DMS 273 (cell line): Measurements from ENCODE around the gene HIVEP3.

Experiments used
- DNase-seq: peaks from one replicate; lab custom pipeline; 2025; ENCODE audit not compliant: unreplicated experiment; lab: John Stamatoyannopoulos, UW

Gene HIVEP3

GRCh38 chr1:41792485-41792770 lies 126.3 kb downstream of the HIVEP3 start:
- no peak for DNase-seq

GRCh38 chr1:41791667-41792484 lies 126.8 kb downstream of the HIVEP3 start:
- DNase-seq = no peak

GRCh38 chr1:41790351-41790750 lies 128.4 kb downstream of the HIVEP3 start:
- DNase-seq = no peak

DNA sequence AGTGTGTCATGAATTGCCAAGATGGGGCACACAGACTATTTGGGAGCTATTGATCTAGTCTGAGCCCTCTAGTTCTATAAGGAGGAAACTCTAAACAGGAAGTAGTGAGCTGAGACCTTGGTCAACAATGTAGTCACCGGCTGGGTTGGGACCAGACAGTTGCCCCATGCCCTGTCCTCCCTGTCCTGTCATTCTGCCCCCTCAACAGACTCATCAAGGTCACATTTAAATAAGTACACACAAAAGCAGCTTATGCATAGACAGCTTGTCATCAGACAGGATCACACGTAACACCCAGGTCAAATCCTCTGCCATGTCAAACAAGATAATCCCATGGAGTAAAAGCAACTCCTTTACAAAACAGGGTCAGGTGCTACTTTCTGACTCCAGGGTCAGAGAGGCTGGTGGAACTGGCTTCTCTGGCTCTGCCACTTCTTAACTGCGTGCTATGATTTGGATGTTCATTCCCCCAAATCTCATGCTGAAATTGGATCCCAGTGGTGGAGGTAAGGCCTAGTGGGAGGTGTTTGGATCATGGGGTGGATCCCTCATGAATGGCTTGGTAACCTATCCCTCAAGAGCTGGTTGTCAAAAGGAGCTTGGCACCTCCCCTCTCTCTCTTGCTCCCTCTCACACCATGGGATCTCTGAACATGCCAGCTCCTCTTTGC lies 128.9 kb downstream of the HIVEP3 start:
- DNase-seq = no peak

GRCh38 chr1:41788427-41788826 lies 130.3 kb downstream of the HIVEP3 start:
- DNase-seq = no peak

DNA sequence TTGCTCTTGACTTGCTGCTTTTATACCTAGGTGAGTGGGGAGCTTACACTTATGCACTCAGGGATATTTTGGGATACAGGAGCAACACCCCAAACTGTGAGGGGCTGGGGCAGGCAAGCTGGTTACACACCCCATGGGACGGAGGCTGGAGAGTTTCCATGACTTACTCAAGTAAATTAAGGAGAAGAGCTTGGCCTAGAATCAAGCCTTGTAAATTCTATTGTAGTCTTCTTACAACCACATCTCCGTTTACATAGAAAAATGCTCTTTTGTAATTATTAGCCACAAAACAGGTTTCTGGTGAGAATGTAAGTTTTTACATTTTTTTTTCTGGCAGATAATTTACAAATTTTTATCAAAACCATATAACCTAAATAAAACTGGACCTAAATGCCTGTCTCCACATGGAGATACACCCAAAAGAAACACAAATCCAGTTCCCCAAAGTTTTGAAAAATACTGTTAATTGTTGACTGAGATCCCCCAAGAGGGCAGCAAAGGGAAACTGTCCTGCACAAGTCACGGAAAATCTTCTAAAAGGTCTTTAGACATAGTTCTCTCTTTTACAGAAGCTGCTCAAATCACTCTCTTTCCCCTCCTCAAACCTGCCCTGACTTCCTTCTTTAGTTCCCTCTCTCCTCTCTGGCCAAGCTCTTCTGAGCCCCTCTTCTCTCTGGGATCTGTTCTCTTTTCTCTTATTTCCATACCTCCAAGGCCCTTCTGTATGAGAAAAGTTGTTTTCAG lies 134.0 kb downstream of the HIVEP3 start:
- DNase-seq = no peak

- DNase-seq = peak; percentile 23
These were observed 135.5 kb downstream of the HIVEP3 start for GRCh38 chr1:41783189-41783639.

DNA sequence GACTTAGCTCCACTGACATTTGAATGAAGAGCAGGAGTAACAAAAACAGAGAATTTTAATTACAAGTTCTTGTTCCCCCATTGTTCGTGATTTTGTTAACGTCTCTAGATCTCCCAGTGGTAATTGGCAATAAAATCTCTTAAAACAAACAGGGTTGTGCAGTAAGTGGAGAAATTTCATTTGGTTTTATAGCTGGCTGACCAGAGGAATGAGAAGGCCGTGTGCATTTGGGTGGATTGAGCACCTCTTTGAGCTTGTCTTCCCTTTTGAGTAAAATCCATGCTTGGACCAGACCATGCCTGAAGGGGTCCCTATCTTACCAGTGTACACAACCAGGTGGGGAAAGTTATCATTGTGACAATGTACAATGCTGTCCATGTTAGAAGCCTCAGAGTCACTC lies 137.8 kb downstream of the HIVEP3 start:
- DNase-seq = no peak

- DNase-seq = no peak
These were observed 138.4 kb downstream of the HIVEP3 start for GRCh38 chr1:41780322-41780721.

DNA sequence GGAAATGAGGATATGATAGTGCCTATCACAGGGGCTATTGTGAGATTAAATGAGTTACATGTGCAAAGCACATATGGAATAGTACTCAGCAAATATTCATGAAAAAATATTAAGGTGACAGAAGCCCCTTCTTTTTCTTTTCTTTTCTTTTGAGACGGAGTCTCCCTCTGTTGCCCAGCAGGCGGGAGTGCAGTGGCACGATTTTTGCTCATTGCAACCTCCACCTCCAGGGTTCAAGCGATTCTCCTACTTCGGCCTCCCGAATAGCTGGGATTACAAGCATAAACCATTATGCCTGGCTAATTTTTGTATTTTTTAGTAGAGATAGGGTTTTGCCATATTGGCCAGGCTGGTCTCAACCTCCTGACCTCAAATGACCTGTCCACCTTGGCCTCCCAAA lies 139.4 kb downstream of the HIVEP3 start:
- no peak for DNase-seq

- DNase-seq = no peak
These were observed 141.0 kb downstream of the HIVEP3 start for GRCh38 chr1:41777695-41778094.

GRCh38 chr1:41776891-41777441 lies 141.8 kb downstream of the HIVEP3 start:
- no peak for DNase-seq

DNA sequence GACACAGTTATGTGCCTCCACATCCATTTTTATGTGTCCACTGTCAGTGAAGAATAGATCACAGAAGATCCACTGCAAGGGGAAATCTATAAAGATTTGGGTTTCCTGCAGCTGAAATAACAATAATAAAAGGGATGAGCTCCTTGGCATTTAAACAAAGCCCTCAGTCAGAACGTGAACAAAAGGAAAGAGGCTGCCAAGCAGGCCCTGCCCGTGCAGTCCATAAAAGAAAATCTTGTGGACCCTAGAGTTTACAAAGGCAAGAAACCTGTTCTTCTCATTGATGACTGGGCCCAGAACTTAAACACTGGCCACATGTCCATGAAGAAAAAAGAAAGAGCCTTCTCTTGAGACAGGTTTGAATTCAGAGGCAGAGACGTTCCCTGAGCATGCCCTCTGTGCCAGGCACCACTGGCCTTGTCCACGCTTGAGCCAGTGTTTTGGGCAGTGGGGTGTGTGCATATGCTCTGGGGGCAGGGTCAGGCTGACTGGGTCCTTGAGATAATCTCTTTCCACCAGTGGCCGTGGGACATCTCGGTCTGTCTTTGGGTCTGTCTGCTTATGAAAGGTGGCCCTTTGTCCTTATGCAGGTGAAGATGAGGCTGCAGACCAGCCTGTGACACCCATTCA lies 142.7 kb downstream of the HIVEP3 start:
- no peak for DNase-seq

DNA sequence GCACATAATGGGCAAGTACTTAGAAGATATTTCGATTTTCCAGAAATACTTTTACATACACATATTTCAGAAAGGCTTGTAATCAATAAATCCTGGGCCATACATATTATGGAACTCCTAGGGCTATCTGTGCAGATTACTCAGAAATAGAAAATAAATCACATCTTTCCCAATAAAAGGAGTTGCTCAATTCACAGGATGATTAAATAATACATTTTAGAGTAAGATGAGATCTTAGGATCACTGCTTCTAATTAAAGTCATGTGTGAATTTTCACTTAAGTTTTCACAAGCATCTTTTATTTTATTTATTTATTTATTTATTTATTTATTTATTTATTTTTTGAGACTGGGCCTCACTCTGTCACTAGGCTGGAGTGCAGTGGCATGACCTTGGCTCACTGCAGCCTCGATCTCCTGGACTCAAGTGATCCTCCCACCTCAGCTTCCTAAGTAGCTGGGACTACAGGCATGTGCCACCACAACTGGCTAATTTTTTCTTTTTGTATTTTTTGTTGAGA lies 144.2 kb downstream of the HIVEP3 start:
- DNase-seq = no peak

DNA sequence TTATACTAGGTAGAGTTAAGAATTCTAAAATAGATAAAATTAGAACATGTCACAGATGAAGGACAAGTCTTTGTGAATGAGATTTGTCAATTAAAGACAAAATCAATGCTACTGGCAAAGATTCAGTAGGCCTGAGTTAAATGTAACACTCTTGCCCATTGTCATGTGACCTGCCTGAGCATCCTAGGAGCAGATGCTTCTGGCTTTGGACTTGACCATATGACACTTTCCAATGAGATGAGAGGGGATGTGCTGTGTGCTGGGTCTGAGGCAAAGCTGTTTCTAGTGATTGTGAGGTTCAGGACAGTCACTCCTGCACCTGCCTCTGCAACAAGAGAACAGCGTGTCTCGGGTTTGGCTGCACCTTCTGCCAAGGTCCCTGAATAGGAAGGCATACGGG lies 144.9 kb downstream of the HIVEP3 start:
- DNase-seq = peak; percentile 13

DNA sequence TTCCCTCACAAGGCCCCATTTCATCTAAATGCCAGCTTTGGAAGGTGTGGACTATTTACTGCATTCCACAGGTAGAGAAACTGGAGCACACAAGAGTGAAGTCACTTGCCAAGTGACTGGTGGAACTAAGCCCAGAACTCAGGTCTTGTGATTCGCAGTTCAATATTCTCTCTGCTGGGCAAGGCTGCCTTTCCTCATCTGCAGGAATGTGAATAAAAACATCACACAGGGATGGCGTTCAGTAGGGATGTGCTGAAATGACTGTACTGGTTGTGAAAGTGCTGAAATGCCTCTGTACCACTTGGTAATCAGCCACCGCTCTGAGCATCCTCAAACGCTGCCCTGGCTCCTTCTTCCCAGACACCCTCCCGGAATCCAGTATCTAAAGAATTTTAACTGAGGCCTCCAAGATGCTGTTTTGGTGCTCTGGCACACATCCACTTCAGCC lies 145.6 kb downstream of the HIVEP3 start:
- DNase-seq = no peak

- DNase-seq = peak; percentile 36
These were observed 149.7 kb downstream of the HIVEP3 start for GRCh38 chr1:41769068-41769467.

DNA sequence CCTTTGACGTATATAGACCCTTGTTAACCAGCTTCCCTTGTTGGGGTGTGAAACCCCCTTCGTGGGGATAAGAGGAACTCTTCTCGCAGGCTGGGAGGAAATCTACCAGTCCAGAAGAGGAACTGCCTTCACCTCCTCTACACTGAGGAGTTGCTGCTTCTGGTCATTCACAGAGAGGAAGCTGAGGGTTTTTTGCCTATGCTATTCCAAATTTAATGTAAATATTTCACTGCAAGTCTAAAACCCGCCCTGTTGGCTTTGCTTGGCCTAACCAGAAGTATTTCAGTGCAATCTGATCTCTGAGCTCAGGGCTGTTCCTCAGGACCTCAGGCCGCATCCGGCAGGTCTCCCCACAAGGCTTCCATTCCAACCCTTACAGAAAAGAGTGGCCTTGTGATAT lies 150.1 kb downstream of the HIVEP3 start:
- no peak for DNase-seq

GRCh38 chr1:41767534-41768525 lies 150.9 kb downstream of the HIVEP3 start:
- peak; percentile 53 for DNase-seq

- DNase-seq = peak; percentile 43
These were observed 152.2 kb downstream of the HIVEP3 start for GRCh38 chr1:41766546-41766945.
